HG03457 (cell line): ENCODE measurements around the gene TINCR.
"Not testable (repeated sequence)": the region's sequence is repeated elsewhere in the genome, so short reads cannot be mapped to it uniquely, and the experiment has no call there.

Experiments
- ATAC-seq: cut with Tn5 transposase; IDR thresholded peaks from one replicate; pipeline ENCODE4 v1.9.1; 2021; ENCODE audit warnings: moderate number of reproducible peaks; ENCODE audit not compliant: unreplicated experiment

Gene TINCR

GRCh38 chr19:5567360-5567969 is at the start of gene TINCR:
TSS of gene TINCR (minus strand) at chr19:5567953.
- ATAC-seq = no peak

GRCh38 chr19:5617080-5617479 is 49.3 kb upstream of the TINCR start:
- no peak for ATAC-seq

- ATAC-seq = no peak
Measured at GRCh38 chr19:5615756-5616327, 48.1 kb upstream of the TINCR start.

GRCh38 chr19:5612891-5613865 is 45.4 kb upstream of the TINCR start:
- no peak for ATAC-seq

GRCh38 chr19:5609881-5610448 is 42.2 kb upstream of the TINCR start:
- ATAC-seq = no peak

GRCh38 chr19:5608766-5609165 is 41.0 kb upstream of the TINCR start:
- not testable (repeated sequence) for ATAC-seq

DNA sequence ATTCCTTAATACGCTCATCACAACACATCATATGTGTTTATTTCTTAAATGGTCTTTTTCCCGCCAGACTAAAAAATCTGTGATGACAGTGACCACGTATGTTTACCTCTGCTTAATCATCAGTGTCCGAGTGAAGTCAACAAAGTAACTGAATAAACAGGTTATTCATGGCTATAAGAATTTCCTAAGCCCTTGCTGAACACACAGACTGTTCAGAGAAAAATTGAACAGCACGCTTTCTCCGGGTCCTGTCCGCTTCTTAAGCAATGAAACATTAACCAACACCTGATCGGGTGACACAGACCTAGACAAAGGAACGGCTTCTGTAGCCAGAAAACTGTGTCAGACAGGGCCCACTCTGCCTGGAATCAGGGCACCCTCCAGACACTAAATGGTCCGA is 40.5 kb upstream of the TINCR start:
- ATAC-seq = no peak

- ATAC-seq = no peak
Measured at GRCh38 chr19:5607318-5608275, 39.8 kb upstream of the TINCR start.

GRCh38 chr19:5605362-5605761 is 37.6 kb upstream of the TINCR start:
- ATAC-seq = no peak

DNA sequence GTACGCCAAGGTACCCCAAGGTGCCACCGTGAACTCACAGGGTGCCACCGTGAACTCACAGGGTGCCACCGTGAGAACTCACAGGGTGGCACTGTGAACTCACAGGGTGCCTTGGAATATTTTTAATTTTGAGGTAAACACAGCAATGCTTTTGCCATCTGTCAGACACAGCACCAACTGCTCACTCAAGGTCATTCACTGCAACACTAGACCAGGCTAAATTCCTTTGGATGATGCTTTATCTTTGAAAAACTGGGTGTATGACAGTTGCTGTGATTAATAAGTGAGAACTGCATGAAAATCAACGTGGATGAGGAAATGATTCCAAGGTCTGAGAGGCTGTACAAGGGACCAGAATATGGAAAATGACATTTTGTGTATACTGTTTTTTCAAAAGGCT is 35.9 kb upstream of the TINCR start:
- no peak for ATAC-seq

- no peak for ATAC-seq
Measured at GRCh38 chr19:5600797-5601196, 33.0 kb upstream of the TINCR start.

GRCh38 chr19:5595745-5596144 is 28.0 kb upstream of the TINCR start:
- ATAC-seq = no peak

GRCh38 chr19:5595129-5595528 is 27.4 kb upstream of the TINCR start:
- no peak for ATAC-seq

- ATAC-seq = no peak
Measured at GRCh38 chr19:5594521-5594950, 26.8 kb upstream of the TINCR start.

- ATAC-seq = no peak
Measured at GRCh38 chr19:5593343-5594255, 25.8 kb upstream of the TINCR start.

DNA sequence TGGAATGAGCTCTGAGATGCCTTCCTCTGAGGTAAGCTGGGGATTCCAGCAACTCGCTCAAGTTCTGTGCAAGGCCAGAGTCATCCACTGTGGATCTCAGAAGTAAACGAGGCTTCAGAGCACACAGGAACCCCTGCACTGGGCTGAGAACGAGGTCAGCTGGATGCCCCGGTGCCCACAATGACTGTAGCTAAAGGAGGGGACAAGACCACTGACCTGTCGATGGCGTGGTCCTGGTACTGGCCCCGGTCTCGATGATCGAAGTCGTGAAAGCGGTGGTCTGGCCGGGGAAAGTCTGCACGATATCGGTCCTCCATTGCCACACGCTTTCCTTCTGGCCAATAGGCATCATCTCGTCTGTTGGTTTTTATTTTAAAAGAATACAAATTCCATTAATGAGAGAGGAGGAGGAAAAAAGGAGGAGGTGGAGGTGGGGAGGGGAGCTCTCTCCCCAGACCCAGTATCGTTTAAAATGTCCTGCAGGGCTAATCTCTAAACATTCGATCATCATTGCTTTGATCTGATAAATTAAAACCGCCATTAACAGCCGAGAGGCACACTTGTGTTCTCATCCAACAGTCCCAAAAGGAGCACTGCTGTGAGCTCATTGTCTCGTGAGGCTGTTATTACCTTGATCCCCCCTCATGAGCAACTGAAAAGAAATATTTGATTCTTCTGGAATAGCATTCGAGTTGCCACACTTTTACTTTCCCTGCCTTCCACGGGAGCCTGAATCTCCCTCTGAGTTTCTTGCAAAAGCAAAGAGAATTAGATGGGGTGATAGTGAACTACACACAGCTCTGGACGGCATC is 25.0 kb upstream of the TINCR start:
- no peak for ATAC-seq

- ATAC-seq = no peak
Measured at GRCh38 chr19:5591476-5591875, 23.7 kb upstream of the TINCR start.

GRCh38 chr19:5590865-5591154 is 23.1 kb upstream of the TINCR start:
- no peak for ATAC-seq
